CD4-positive, alpha-beta T cell treated with Interferon alpha-2 for 1 hour (primary cell): ENCODE data around the gene CELA2A.
A peak's percentile ranks its signal among the peaks of the same experiment; 100 is the strongest.
"Not testable (repeated sequence)": the region's sequence is repeated elsewhere in the genome, so short reads cannot be mapped to it uniquely, and the experiment has no call there.

Source experiments
- DNase-seq, 2 donors: peaks; one replicate each; pipeline ENCODE4 v3.0.0-alpha.2; 2020 to 2022

CELA2A gene

GRCh38 chr1:15425521-15425920 is 31.0 kb upstream of the CELA2A start:
- DNase-seq, result no peak

DNA sequence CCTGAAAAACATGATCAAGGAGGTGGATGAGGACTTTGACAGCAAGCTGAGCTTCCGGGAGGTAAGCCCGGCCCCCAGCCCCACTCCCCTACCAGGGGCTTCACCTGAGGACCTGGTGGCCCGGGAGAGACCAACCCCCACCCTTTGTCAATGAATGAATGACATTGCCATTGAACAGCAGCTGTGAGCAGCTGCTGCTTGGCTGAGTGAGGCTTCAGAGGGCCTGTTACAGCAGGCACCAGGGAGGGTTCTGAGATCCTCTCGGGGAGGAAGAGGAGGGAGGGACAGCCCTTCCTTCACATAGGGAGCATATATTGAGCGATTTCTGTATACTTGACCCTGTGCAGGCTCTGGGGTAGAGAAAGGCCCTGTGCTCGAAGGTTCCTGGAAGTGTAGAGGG is 30.6 kb upstream of the CELA2A start:
- DNase-seq, result no peak

DNA sequence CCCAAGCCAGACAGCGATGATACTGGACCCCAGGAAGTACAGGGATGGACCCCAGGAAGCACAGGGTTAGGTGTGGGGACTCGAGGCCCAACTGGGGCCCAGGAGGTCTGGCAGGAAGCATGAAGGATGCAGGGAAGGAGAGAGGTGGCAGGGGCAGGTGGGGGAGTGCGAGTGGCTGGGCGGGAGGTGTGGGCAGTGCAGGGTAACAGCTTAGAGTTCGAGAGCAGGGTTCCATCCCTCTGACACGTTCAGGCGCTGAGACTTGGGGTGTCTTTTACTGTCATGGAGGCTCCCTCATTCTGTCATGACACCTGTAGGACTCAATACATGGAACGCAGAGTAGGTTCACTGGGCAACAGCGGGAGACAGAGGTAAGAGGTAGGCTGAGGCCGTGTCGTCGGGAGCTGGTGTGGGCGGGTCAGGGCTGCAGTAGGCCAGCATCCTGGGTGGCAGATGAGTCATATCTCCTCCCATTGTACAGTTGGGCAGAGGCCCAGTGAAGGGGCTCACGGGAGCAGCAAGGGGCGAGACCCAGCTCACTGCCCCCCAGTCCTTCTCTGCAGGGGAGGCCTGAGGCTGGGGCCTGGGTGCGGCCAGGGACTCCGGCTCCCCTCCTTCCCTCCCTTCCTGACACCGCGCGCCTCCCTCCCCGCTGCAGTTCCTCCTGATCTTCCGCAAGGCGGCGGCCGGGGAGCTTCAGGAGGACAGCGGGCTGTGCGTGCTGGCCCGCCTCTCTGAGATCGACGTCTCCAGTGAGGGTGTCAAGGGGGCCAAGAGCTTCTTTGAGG is 29.8 kb upstream of the CELA2A start:
- DNase-seq, result no peak

DNA sequence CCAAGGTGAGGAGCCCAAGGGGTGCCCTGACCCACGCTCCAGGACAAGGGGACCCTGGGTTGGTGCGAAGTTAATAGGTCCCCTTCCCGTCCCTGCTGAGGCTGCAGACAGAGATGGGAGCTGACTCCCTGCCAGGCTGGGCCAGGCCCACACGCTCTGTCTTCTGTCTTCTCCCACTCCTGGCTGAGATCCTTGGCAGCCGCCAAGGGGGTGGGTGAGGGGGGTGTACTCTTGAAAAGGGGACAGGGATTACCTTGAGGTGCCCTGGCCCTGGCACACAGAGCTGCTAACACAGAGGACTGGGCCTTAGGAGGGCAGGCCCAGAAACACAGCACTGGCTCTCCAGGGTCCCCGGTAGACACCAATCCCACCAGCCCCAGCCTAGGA is 29.3 kb upstream of the CELA2A start:
- DNase-seq, result no peak

DNA sequence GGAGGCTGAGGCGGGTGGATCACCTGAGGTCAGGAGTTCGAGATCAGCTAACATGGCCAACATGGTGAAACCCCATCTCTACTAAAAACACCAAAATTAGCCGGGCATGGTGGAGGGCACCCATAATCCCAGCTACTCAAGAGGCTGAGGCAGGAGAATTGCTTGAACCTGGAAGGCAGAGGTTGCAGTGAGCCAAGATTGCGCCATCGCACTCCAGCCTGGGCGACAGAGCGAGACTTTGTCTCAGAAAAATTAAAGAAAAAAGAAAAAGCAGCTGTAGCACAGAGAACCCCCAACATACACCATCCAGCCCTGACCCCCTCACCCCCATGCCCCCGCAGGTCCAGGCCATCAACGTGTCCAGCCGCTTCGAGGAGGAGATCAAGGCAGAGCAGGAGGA is 28.3 kb upstream of the CELA2A start:
- DNase-seq, result not testable (repeated sequence)

- no peak for DNase-seq
Observed at GRCh38 chr1:15428815-15429435, 27.6 kb upstream of the CELA2A start.

- DNase-seq, result peak in 1 of 2 donors; percentile 38
Observed at GRCh38 chr1:15429701-15430149, 26.8 kb upstream of the CELA2A start.

GRCh38 chr1:15430787-15431570 is 25.6 kb upstream of the CELA2A start:
- peak; percentile 67 to 77 for DNase-seq

- DNase-seq, result no peak
Observed at GRCh38 chr1:15431571-15431948, 25.0 kb upstream of the CELA2A start.

DNA sequence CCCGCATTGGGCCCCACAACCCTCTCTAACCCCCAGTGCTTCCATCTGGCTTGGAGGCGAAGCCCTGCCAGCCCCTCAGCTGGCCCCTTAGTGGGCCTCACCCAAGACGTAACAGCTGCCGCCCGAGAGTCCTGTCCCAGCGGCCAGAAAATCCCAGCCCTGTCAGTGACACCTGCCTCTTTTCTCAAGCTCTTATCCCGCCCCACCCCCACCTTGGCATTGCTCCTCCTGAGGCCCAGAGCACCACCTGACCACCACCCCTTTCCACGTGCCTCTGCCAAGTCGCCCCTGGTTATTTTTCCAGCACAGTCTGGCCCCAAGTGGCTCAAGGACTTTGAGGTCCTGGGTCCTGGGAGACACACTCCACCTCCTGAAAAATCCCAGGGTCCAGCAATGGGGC is 24.2 kb upstream of the CELA2A start:
- DNase-seq, result no peak

- DNase-seq, result no peak
Observed at GRCh38 chr1:15433471-15433870, 23.1 kb upstream of the CELA2A start.

- not testable (repeated sequence) for DNase-seq
Observed at GRCh38 chr1:15434739-15435138, 21.8 kb upstream of the CELA2A start.

GRCh38 chr1:15435239-15436077 is 21.1 kb upstream of the CELA2A start:
- no peak for DNase-seq

- DNase-seq, result no peak
Observed at GRCh38 chr1:15436881-15437442, 19.6 kb upstream of the CELA2A start.

- DNase-seq, result no peak
Observed at GRCh38 chr1:15439325-15439724, 17.2 kb upstream of the CELA2A start.

DNA sequence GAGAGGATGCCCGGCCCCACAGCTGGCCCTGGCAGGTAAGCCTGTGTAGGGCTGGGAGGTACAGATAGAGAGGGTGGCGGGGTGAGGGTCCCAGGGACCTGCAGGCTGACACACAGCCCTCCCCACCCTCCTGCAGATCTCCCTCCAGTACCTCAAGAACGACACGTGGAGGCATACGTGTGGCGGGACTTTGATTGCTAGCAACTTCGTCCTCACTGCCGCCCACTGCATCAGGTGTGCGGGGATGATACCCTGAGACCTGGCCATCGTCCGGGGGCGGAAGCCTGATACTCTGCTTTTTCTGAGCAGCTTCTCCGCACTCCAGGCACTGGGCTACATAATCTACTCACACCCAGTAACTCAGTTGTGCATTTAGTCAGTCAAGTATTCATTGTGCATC is 16.2 kb upstream of the CELA2A start:
- DNase-seq, result no peak

- DNase-seq, result no peak
Observed at GRCh38 chr1:15441247-15441646, 15.3 kb upstream of the CELA2A start.

DNA sequence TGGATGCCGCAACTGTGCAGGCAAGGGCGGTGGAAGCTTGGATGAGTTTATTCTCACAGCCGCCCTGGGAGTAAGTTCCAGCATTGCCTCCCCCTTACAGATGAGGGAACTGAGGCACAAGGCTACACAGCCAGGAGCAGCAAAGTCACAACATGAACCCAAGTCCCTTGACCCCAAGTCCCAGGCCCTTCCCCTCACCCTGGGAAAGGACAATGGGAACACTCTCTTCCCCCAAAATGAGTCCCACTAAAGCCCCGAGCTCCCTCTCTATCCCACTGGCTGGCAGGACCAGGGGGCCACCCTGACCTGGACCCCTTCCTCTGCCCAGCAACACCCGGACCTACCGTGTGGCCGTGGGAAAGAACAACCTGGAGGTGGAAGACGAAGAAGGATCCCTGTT is 14.4 kb upstream of the CELA2A start:
- no peak for DNase-seq

DNA sequence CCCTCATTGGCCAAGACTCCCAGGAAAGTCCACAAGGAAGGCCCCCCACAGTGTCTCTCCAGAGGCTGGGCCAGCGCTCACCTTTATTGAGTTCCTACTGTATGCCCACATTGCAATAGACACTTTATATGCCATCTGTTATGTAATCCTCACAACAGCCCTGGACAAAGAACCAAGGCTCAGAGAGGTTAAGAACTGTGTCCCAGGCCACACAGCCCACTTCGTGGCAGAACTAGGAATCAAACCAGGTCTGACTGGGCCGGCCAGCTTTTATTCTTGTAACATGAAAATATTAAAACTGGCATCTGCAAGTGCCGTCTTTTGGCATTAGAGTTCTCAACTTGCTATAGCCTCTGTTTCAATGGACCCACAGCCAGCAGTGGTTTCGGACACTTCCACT is 13.8 kb upstream of the CELA2A start:
- DNase-seq, result no peak

- DNase-seq, result no peak
Observed at GRCh38 chr1:15443281-15443680, 13.3 kb upstream of the CELA2A start.

DNA sequence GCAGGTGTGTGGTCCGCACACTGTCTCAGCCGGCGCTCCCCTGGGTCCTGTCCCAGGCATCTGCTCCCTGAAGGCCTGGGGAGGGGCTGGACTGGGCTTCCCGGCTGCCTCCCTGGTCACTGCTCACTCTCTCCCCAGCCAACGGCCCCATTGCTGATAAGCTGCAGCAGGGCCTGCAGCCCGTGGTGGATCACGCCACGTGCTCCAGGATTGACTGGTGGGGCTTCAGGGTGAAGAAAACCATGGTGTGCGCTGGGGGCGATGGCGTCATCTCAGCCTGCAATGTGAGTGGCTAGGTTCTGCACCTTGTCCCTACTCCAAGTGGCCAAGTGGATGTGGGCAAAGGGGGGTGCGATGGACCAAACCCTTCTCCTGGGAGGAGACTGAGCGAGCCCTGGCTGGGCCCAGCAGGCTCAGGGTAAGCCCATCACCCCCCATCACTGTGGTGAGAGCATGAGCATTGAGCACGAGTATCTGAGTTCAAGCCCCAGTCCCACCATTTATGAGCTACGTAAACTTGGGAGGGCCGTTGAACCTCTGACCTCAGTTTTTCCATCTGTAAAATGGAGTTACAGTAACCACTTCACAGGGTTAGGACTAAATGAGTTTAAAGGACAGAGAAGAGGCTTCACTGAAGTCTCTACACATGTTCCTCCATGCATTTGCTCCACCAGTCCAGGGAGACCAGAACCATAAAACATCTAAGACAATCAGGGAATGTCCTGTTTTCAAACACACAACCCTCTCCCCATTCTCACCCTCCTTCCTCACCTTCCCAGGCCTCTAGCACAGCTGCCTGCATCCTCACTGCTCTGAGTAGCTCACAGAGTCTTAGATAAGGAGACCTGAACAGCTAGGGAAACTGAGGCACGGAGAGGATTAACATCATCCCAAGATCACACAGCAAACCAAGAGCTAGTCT is 11.8 kb upstream of the CELA2A start:
- no peak for DNase-seq
